Activated naive CD4-positive, alpha-beta T cell (primary cell): Measurements from ENCODE around the gene HIC1.
A peak's percentile ranks its signal among the peaks of the same experiment; 100 is the strongest.
"Not testable (repeated sequence)": the region's sequence is repeated elsewhere in the genome, so short reads cannot be mapped to it uniquely, and the experiment has no call there.

ENCODE experiments used
- DNase-seq, 4 experiments: peaks; one replicate each; lab custom pipeline; 2025; lab: John Stamatoyannopoulos, UW

HIC1 gene, protein sequence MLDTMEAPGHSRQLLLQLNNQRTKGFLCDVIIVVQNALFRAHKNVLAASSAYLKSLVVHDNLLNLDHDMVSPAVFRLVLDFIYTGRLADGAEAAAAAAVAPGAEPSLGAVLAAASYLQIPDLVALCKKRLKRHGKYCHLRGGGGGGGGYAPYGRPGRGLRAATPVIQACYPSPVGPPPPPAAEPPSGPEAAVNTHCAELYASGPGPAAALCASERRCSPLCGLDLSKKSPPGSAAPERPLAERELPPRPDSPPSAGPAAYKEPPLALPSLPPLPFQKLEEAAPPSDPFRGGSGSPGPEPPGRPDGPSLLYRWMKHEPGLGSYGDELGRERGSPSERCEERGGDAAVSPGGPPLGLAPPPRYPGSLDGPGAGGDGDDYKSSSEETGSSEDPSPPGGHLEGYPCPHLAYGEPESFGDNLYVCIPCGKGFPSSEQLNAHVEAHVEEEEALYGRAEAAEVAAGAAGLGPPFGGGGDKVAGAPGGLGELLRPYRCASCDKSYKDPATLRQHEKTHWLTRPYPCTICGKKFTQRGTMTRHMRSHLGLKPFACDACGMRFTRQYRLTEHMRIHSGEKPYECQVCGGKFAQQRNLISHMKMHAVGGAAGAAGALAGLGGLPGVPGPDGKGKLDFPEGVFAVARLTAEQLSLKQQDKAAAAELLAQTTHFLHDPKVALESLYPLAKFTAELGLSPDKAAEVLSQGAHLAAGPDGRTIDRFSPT

DNA sequence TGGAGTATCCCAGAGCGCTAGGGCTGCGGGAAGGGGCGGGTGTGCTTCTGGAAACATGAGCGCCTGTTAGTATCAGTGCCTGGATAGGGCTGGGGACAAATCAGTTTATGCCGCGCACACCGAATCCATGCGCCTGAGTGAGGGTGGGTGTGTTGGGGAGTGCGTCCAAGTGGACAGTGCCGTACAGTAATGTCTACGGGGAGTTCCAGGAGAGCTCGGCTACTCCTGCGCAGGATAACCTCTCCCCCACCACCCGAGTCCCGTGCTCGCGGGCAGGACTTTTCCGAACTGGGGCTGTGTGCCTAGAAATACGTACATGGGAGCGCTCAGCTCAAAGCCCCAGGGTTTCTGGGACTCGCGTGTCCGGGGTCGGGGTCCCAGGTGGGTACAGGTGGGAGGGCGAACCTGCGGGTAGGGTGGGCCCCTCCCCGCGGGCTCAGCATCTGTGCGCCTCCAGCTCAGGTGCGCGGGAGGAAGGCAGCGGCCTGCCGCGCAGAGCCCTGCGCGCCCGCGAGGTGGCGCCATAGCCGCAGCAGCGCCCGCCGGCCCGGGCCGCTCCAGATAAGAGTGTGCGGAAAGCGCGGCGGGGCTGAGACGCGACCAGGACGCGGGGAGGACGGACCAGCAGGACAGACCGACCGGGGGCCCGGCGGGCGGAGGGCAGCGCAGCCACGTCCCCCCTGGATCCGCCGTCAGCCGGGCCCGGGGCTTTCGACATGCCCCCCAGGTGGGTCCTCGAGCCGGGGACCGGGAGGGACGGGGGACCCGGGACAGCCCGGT is at the start of gene HIC1:
Gene HIC1 (plus strand): TSS at position 592 of the 780 bp plus-strand sequence. CDS start 1,588 bp downstream, outside the sequence.
- peak; percentile 54 to 71 (median 62) for DNase-seq

DNA sequence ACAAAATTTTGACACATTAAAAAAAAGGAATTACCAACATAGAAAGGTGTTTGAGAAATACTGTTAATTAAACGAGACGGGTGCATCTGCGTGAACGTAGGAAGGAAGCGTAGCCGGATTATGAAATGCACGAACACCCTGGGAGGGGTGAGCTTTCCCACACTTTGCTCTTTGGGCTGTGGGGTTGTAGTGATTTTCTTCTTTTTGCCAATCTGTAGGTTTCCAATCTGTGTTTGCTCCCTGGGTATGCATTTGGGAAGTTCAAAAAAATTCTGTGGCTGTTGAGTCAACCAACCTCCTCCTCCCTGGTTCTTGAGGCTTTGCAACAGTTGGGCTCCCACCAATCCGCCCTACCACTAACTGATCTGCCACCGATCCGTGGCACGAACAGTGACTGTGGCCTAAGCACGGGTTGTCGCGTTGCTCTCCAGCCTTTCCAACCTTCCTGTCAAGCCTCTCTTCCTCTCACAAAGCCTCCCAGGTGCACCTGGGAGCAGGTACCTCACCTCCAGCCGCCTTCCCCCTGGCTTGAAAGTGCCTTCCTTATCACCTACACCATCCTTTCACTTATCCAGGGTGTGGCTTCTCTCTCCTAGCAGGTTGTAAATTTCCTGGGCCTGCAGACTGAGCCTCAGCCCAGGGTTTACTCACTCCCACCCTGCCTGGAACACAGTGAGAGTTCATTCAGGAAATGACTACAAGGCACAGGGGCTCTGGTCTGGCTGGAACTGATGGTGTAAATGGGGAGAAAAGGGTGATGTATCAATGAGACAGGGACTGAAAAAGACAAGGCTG is 46.4 kb upstream of the HIC1 start:
- DNase-seq = no peak

DNA sequence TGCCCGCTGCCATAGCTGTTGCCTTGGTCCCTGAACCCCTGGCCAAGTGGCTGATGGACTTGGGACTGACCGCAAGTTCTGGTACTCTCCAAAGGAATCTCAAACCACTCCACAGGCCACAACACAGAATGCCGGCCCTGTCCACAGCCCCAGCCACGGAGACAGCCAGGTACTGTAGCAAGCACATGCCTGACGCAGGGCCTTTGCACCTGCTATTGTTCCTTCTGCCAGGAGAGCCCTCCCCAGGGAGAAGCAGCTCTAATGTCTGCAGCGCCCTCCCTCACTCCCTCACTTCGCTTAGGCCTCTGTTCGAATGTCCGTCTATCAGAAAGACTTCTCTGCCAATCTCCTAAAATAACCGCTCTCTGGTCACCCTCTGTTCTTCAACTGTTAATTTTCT is 45.2 kb upstream of the HIC1 start:
- no peak for DNase-seq

DNA sequence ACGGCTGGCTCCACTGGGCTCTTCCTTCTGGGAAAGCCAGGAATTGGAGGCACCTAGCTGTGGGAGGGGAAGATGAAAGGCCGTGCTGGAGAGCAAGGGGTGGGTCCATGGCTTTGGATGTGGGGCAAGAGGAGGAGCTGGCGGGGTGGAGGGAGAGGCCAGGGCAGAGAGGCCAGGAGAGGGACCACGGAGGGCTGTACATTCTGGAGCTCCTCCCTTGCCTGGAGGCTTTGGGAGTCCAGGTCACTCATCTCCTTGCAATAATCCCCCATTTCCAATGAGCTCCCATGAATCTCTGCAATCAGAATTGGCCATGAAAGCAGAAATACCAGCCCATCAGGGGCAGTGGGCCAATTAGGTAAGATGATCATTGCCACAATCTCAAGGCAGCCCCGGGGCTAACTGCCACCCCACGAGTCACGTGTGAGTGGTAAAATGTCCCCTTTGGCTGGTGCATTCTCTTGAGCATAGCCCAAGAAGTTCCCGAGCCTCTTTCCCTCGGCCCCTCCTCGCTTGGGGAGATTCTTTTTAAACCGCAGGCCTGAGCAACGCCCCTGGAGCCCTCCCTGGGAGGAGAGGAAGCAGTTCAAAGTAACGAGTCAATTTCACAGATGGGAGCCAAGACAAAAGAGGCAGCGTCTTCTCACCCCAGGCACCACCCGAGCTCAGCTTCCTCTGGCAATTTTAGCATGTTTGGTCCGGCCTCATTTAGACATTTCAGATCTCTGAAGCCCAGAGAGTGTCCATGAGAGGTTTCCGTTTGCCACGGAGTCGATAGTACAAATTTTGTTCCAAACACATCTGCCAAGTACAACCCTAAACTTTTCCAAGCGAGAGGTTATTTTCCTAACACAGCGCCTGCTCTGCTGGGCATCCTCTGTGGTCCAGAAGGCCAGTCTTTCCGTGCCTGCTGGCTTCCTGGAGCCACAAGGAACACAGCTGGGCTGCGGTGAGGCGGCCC is 43.2 kb upstream of the HIC1 start:
- DNase-seq = no peak

DNA sequence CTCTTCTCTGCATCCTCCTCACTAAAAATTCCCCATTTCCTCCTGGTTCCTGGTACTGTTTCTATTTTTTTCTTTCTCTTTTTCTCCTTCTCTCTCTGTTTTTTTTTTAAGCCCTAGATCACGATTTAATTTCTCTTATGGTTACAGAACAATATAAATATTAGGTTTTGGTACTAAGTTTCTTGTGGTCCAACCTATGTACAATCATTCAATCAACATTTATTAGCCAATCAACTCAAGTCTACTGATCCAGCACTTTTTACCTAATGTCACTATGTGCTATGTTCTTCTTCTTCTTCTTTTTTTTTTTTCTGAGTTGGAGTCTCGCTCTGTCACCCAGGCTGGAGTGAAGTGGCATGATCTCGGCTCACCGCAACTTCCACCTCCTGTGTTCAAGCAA is 42.4 kb upstream of the HIC1 start:
- no peak for DNase-seq

DNA sequence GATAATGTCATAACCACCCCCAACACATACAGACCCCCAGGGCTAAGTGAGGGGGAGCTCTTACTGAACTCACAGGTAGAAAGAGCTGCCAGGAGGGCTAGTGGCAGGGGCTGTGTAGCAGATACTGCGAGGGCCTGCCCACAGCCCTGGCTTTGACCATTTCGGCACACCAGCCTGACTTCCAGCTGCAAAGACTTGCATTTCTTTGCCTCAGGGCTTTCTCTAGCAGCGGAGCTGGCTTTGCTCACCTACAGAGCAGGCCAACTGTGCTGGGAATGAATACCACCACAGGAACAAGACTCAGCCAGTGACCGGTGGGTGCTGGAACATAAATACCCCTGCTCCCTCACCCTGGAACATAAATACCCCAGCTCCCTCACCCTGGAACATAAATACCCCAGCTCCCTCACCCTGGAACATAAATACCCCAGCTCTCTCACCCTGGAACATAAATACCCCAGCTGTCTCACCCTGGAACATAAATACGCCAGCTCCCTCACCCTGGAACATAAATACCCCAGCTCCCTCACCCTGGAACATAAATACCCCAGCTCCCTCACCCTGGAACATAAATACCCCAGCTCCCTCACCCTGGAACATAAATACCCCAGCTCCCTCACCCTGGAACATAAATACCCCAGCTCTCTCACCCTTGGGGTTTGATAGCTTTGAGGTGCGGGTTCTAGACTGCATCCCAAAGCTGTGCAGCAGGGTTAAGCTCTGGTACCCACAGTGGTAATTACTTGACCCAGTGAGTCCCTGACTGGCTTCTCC is 41.5 kb upstream of the HIC1 start:
- not testable (repeated sequence) for DNase-seq

DNA sequence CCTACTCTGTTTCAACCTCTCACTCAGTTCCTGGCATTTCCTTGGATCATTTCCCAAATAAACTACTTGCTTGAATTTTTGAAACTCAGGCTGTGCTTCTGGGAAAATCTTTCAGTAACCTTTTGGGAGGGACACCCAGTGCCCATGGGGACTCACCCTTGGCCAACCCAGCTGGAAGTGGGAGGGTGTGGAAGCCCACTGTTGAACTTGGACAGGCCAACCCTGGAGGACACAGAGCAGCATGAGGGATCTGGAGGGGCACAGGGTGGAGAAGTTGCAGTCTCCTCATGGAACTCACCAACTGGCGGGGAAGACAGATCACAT is 40.9 kb upstream of the HIC1 start:
- no peak for DNase-seq

DNA sequence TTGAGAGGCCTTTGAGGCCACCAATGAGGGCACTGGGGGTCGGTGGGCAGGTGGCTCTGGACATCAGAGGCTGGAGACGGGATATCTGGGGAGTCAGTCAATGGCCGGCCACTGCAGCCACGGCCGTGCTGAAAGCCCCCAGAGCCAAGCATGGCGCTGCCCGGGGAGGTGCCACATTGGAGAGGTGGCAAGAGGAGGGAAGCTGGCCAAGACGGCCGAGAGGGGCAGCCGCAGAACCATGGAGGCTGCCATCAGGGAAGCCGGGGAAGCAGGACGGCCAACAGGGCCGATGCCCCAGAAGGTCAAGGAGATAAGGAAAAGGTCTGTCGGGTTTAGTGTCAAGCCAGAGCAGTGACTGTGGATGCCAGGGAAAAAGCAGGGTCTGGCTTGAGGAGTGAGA is 39.6 kb upstream of the HIC1 start:
- no peak for DNase-seq

DNA sequence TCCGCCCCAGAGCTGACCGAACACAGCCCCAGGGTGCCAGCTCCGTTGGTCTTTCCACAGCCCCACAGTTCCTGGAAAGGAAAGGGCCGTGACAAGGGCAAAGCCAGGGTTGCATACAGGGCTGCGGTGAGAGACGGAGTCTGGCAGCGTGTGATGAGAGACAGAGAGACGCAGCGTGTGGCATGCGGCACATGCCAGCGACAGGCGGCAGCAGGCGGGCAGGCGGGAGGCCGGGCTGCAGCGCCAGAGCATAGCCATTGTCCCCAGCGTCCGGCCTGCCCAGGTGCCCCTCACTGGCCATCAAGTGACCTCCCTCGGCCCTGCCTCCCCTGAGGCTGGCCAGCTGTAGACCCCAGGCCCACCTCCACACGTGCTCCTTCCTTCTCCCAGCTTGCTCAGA is 38.4 kb upstream of the HIC1 start:
- no peak for DNase-seq

DNA sequence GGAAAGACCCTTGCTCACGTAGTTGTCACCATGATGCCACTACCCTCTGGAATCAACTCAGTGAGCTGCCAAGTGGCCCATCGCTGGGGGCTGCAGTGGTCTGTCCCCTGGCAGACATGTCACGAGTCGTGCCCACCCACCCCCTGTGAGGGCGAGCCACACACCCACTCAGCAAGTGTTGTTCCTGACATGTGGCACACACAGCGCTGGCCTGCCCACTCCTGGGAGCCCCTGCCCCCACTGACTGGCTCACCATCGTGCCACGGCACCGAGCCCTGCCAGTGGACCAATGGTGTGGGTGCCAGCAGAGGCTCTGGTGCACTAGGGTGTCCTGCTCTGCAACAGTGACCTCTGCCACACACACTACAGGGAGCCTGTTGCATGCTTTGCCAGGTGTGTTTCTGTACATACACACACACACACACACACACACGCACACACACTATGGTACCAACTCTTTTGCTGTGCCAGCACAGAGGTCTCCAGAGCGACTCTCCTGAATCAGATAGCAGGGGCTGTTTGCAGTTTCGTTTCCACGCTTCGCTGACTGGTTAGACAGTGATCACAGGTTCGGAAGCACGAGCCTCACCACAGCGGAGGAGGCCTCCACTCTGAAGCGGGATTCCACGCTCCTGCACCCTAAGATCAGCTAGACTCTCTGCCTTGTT is 37.5 kb upstream of the HIC1 start:
- no peak for DNase-seq

DNA sequence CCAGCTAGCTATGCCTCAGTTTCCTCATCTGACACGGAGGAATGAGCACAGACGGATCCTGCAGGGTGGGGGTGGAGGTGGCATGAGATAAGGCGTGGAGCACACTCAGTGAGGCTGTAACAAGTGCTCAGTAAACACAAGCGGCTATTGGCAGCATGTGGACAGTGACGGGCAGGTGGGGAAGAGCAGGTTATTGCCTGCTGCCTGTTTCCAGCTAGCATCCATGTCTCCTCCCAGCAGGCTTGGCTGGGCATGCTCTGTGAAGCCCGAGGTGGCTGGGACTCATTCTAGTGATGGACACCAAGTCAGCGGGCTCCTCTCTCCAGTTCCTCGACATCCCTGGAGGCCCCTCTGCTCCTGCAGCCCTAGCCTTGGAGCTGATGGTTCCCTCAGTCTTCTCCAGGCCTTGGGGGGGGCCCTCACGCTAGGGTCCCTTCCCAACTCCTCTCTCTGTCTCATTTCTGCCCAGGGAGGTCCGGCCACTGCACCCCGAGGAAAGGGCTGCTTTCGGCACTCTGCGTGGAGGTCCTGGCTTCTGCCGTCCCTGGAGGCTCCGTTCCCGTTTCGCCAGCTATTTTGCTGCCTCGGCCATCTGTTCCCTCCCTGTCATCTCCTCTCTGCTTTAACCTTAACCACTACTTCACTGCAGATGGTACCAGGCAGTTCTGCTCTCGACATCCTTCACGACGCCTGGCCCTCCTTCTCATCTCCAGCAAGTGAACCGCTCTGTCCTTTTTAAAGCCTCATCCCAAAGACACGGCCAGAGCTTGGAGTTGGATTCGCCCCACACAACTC is 36.0 kb upstream of the HIC1 start:
- no peak for DNase-seq

DNA sequence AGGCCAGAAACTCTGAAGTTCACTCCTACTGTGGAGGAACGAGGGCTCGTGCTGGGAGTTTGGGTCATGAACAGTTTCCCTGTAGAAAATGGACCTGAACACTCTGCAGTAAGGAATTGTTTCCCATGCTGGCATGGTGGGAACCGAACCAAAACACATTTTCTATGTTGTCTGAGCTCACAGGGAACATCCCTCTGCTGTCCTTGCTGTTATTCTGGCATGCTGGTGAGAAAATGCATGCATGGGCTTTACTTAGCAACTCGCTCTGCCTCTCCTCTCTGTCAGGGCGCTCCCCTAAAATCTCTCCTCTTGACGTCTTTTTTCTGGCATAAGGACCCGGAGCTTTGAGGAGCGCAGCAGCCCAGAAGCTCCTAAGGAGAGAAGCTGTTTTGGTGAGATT is 35.2 kb upstream of the HIC1 start:
- no peak for DNase-seq

DNA sequence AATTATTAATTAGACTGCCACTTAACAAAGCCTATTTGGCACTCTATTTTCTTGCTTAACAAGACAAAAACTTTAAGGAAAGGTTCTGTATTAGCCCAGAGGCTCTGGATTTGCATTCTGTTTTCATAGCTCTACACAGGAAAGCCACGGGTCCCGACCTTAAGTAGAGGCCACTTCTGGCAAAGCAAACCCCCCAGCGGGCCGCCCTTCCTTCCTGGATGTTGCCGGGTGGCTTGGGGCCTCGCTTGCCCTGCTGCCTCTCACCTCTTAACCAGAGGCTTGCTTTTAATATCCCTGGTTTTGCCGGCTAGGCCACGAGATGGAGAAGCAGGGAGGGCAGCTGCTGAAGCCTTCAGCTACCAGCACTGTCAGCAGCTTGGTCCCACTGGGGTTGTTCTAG is 34.2 kb upstream of the HIC1 start:
- no peak for DNase-seq

DNA sequence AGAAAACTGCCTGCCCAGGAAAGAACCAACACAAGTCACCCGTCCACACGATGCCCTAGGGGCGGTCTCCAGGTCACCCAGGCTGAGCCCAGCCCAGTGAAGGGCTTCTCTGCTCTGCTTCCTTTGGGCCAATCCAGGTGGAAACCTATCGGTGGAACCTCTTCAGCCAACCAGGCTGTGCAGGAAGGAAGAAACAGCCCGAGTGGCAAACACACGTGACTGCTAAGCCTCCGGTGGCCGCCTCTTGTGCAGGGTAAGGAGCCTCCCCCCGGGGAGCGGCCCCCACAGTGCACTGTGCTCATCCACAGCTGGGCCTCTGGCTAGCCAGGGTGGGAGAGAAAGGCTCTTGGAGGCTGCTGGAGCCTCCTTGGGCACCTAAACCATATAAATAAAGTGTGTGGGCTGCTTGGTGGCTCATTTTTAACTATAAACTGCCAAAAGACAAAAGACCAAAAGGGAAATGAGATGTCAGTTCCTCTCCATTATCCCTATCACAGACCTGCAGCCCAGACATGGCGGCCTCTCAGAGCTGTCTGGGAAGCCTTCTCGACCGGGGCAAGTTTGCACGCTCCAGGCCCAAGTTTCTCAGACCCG is 32.2 kb upstream of the HIC1 start:
- DNase-seq = peak in 1 of 4 experiments; percentile 11

DNA sequence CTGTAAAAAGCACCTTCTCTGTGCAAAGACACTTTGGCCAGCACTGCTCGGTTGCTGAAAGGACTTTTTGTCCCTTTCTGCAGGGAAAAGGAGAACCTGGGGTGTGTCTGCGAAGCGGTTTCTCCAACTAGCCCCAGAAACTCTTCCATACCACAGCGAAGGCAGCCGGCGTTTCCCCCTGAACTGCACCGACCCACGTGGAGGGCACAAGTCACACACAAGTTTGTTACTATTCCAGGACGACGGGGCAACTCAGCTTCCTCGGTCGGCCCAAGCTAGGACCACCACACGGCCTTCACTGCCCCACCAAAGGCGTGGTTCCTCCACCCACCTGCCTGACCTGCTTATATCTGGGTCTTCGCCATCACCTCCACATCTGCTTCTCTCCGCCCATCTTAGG is 31.6 kb upstream of the HIC1 start:
- no peak for DNase-seq

DNA sequence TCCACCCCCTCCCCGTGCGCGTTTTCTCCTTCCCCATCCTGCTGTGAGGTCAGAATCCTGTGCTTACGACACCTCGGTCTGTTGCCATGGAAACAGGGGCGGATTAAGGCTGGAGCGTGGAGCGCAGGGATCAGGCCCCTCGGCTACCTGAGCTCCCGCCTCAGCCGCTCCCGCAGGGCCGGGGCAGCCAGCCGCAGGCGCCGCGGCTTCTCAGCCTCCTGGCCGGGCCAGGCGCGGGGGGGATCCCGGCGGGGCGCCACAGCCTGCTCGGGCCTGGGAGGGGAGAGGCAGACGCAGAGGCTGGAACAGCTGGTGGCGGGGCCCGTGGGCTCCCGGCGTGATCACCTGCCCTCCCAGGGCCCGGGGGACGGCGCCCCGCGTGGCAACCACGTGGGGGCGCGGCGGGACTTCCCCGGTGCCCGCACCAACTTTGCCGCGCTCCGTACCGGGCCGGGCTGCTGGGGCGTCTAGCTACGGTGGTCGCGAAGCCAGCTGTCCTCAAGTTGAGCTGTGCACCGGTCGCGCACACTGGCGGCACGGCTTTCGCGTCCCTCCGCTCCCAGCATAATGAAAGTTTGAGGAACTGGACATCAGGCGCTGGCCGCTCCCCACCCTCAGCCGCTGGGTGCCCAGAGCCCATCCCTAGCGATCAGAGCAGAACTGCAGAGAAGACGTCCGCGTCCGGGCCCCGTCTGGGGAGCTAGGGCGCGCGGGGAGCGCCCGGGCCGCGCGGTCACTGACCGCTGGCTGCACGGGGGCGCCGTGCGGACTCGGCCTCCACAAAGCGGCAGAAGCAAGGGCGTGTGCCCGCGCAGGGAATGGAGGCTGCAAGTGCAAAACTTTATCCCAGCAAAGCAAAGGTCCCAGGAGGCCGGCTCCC is 31.0 kb upstream of the HIC1 start:
- no peak for DNase-seq

DNA sequence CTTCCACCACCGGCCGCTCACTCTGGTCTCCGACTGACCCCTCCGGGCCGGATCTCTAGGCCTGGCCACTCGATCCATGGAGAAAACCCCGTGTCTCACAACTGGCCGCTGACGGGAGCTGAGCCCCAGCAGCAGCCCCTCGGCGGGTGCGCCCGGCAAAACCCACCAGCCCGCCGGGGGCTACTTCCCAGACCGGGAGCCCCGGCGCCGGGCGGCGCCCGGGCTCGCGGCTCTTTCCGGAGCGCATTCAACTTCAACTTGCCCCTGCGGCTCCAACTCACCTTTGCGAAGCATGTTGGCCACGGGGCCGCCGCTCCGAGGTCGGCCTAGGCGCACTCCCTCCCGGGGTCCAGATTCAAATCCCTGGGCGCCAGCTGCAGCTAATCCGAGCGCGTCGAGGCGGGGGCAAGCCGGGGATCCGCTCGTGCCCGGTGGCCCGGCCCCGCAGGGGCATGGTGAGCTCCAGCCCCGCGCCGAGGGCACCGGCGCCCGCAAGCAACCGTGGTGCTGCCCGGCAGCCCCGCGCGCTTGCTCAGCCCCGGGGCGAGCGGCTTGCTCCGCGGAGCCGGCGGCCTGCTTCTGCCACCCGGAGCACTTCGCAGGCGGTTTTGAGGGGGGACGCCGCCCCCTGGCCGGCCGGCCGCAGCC is 30.2 kb upstream of the HIC1 start:
- DNase-seq = no peak
